Measurements from ENCODE around the gene SOHLH1.
"Not testable (repeated sequence)": the region's sequence is repeated elsewhere in the genome, so short reads cannot be mapped to it uniquely, and the experiment has no call there.

The SOHLH1 gene

DNA sequence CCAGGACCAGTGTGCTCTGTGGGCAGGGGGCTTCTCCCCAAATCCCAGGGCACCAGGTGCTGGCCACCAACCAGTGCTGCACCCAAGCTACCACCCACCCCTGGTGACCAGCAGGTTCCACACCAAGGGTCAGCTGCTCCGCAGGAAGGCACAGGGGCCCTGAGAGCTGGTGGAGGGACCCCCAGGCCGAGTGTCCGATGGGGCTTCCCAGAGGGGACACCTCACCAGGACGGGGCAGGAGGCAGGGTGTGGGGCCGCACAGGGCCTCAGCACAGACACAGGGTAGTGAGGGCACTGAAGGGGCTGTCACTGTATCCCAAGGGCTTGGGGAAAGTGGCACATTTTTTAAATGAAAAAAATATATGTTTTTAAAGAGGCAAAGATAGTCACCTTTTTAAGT, 18.1 kb downstream of the SOHLH1 start:
- Mint-ChIP-seq H3K4me1 (no peaks in the 10 kb centered on the region), H3K4me3 (no peak overlapping the region), H3K36me3 (no peaks in the 10 kb centered on the region), H3K27ac (no peak overlapping the region), H3K27me3 (peaks cover 49% of the 10 kb centered on the region), H3K9me3 (no peaks in the 10 kb centered on the region)
- no peak for ATAC-seq

DNA sequence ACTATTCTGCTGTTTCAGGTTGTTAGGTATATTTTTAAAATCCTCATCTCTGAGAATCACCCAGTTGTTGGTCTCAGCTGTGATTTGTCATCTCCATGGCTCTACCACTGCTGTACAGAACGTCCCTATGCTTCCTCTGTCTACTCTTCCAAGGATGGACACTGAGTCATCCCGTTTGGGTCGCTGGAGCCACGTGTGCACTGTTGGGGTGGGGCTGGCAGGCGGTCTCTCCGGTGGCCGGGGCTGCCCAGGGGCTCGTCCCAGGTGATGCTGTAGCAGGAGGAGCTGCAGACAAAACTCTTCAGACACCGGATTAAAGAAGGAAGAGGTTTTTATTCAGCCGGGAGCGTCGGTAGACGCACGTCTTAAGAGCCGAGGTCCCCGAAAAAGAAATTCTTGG, 19.2 kb downstream of the SOHLH1 start:
- H3K27me3 Mint-ChIP-seq = peaks cover 43% of the 10 kb centered on the region
- no peak for ATAC-seq
- H3K4me1 Mint-ChIP-seq = no peaks in the 10 kb centered on the region
- no peaks in the 10 kb centered on the region for H3K9me3 Mint-ChIP-seq
- no peak overlapping the region for H3K27ac Mint-ChIP-seq
- no peaks in the 10 kb centered on the region for H3K36me3 Mint-ChIP-seq
- no peak overlapping the region for H3K4me3 Mint-ChIP-seq

GRCh38 chr9:135678236-135679017, 20.9 kb downstream of the SOHLH1 start:
- Mint-ChIP-seq H3K4me1 (no peaks in the 10 kb centered on the region), H3K9me3 (no peaks in the 10 kb centered on the region), H3K27me3 (peaks cover 26% of the 10 kb centered on the region), H3K27ac (no peak overlapping the region), H3K4me3 (no peak overlapping the region), H3K36me3 (no peaks in the 10 kb centered on the region)
- ATAC-seq = peak; percentile 22

DNA sequence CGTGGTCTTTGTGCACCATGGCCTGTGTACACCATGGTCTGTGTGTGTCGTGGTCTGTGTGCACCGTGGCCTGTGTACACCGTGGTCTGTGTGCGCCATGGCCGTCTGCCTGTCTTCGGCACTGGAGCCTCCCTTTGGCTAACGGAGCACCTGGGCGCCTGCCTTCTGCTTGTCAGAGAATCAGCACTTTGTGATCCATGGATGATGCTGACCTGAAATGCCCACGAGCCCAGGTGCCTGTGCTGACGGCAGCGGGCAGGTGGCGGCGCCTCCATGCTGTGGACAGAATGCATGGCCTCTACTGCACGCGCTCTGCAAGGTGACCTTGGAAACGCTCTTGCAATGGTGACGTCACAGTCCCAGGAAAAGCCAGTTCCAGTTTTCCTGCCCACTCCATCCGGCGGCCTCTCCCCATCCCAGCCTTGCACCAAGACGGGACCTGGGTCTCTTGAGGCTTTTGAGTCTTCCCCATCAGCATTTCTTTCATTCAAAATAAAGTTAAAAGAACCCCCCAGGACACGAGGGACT, 21.6 kb downstream of the SOHLH1 start:
- Mint-ChIP-seq H3K9me3 (no peaks in the 10 kb centered on the region), H3K36me3 (no peaks in the 10 kb centered on the region), H3K4me3 (no peak overlapping the region), H3K4me1 (no peaks in the 10 kb centered on the region), H3K27ac (no peak overlapping the region), H3K27me3 (peaks cover 19% of the 10 kb centered on the region)
- no peak for ATAC-seq

GRCh38 chr9:135676891-135677290, 22.4 kb downstream of the SOHLH1 start:
- H3K27me3 Mint-ChIP-seq = peaks cover 11% of the 10 kb centered on the region
- no peak overlapping the region for H3K27ac Mint-ChIP-seq
- H3K4me1 Mint-ChIP-seq = no peaks in the 10 kb centered on the region
- no peak for ATAC-seq
- no peak overlapping the region for H3K4me3 Mint-ChIP-seq
- no peaks in the 10 kb centered on the region for H3K9me3 Mint-ChIP-seq
- no peaks in the 10 kb centered on the region for H3K36me3 Mint-ChIP-seq

GRCh38 chr9:135674977-135675376, 24.3 kb downstream of the SOHLH1 start:
- Mint-ChIP-seq H3K4me1 (no peaks in the 10 kb centered on the region), H3K36me3 (no peaks in the 10 kb centered on the region), H3K27me3 (no peaks in the 10 kb centered on the region), H3K9me3 (no peaks in the 10 kb centered on the region), H3K27ac (no peak overlapping the region), H3K4me3 (no peak overlapping the region)
- no peak for ATAC-seq

GRCh38 chr9:135673941-135674340, 25.3 kb downstream of the SOHLH1 start:
- no peak for ATAC-seq
- H3K36me3 Mint-ChIP-seq = no peaks in the 10 kb centered on the region
- H3K9me3 Mint-ChIP-seq = no peaks in the 10 kb centered on the region
- no peak overlapping the region for H3K27ac Mint-ChIP-seq
- no peaks in the 10 kb centered on the region for H3K27me3 Mint-ChIP-seq
- H3K4me1 Mint-ChIP-seq = no peaks in the 10 kb centered on the region
- H3K4me3 Mint-ChIP-seq = no peak overlapping the region

GRCh38 chr9:135672786-135673185, 26.5 kb downstream of the SOHLH1 start:
- H3K27ac Mint-ChIP-seq, H3K36me3 Mint-ChIP-seq, ATAC-seq, H3K4me3 Mint-ChIP-seq, H3K9me3 Mint-ChIP-seq, H3K27me3 Mint-ChIP-seq, H3K4me1 Mint-ChIP-seq: not testable (repeated sequence)

GRCh38 chr9:135671591-135672041, 27.7 kb downstream of the SOHLH1 start:
- Mint-ChIP-seq H3K27ac (no peak overlapping the region), H3K36me3 (no peaks in the 10 kb centered on the region), H3K9me3 (peaks cover 3% of the 10 kb centered on the region), H3K27me3 (no peaks in the 10 kb centered on the region), H3K4me1 (no peaks in the 10 kb centered on the region), H3K4me3 (no peak overlapping the region)
- ATAC-seq = no peak

GRCh38 chr9:135670721-135671590, 28.3 kb downstream of the SOHLH1 start:
- Mint-ChIP-seq H3K9me3 (peaks cover 3% of the 10 kb centered on the region), H3K36me3 (no peaks in the 10 kb centered on the region), H3K27me3 (peaks cover 3% of the 10 kb centered on the region), H3K4me3 (no peak overlapping the region), H3K4me1 (no peaks in the 10 kb centered on the region), H3K27ac (no peak overlapping the region)
- ATAC-seq = no peak

GRCh38 chr9:135669616-135670285, 29.5 kb downstream of the SOHLH1 start:
- Mint-ChIP-seq H3K27me3 (peaks cover 13% of the 10 kb centered on the region), H3K36me3 (no peaks in the 10 kb centered on the region), H3K4me3 (no peak overlapping the region), H3K27ac (no peak overlapping the region), H3K4me1 (no peaks in the 10 kb centered on the region), H3K9me3 (peaks cover 3% of the 10 kb centered on the region)
- no peak for ATAC-seq

DNA sequence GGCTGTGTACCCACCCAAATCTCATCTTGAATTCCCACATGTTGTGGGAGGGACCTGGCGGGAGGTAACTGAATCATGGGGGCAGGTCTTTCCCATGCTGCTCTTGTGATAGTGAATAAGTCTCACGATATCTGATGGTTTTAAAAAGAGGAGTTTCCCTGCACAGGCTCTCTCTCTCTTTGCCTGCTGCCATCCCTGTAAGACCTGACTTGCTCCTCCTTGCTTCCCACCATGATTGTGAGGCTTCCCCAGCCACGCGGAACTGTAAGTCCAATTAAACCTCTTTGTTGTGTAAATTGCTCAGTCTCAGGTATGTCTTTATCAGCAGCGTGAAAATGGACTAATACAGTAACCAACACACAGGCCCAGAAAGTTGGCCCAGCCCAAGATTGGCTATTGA, 30.3 kb downstream of the SOHLH1 start:
- ATAC-seq, H3K4me1 Mint-ChIP-seq, H3K4me3 Mint-ChIP-seq, H3K27ac Mint-ChIP-seq, H3K36me3 Mint-ChIP-seq, H3K9me3 Mint-ChIP-seq: not testable (repeated sequence)
- H3K27me3 Mint-ChIP-seq = peaks cover 20% of the 10 kb centered on the region

DNA sequence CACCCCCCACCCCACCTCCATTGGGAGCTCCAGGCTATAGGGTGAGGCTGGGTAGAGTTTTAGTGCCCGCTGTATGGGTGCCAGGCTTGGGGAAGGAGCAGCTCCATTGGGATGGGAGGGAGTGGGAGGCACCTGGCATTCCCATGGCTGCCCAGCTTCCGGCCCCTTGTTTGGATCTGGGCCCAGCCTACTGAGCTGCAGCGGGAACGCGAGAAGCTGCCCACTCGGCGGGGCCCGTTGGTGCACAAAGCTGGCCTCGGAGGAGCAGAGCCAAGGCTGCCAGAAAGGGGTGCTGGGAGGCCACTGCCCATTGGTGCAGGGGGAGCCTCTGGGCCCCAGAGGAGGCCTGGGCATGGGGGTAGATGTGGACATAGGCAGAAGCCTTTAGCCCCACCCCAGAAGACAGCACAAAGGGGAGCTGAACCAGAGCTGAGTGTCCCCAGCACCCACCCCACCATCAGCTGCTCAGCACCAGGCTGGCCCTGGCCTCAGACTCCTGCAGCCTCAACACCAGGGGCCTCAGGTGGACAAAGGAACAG, 31.7 kb downstream of the SOHLH1 start:
- Mint-ChIP-seq H3K4me1 (no peaks in the 10 kb centered on the region), H3K4me3 (no peak overlapping the region), H3K36me3 (no peaks in the 10 kb centered on the region), H3K9me3 (peaks cover 3% of the 10 kb centered on the region), H3K27ac (no peak overlapping the region), H3K27me3 (peaks cover 22% of the 10 kb centered on the region)
- ATAC-seq = no peak

- H3K4me3 Mint-ChIP-seq = no peak overlapping the region
- ATAC-seq = no peak
- H3K27me3 Mint-ChIP-seq = peaks cover 22% of the 10 kb centered on the region
- no peaks in the 10 kb centered on the region for H3K4me1 Mint-ChIP-seq
- H3K36me3 Mint-ChIP-seq = no peaks in the 10 kb centered on the region
- no peak overlapping the region for H3K27ac Mint-ChIP-seq
- H3K9me3 Mint-ChIP-seq = peaks cover 3% of the 10 kb centered on the region
These were observed 32.5 kb downstream of the SOHLH1 start for GRCh38 chr9:135666534-135667462.

Measured in stimulated activated memory B cell treated with anti-CD40 and anti-IgM and Interleukin-4, amounts not matched to agents 10 μg/mL and 1 μg/mL and 100 μg/mL, for 72 hours (primary cell).